COLO668 (cell line): Measurements from ENCODE around the gene NRP2.

Experiments used
- DNase-seq: peaks from one replicate; lab custom pipeline; 2025; ENCODE audit not compliant: unreplicated experiment; lab: John Stamatoyannopoulos, UW

NRP2 gene

GRCh38 chr2:205730701-205731582 is 48.6 kb downstream of the NRP2 start:
- DNase-seq = no peak

GRCh38 chr2:205731583-205731981 is 49.3 kb downstream of the NRP2 start:
- no peak for DNase-seq

GRCh38 chr2:205732314-205732713 is 50.0 kb downstream of the NRP2 start:
- no peak for DNase-seq

- DNase-seq = no peak
Measured at GRCh38 chr2:205733082-205733481, 50.8 kb downstream of the NRP2 start.

- no peak for DNase-seq
Measured at GRCh38 chr2:205733648-205734047, 51.3 kb downstream of the NRP2 start.

GRCh38 chr2:205734436-205735037 is 52.2 kb downstream of the NRP2 start:
- no peak for DNase-seq

GRCh38 chr2:205738117-205738968 is 56.0 kb downstream of the NRP2 start:
- DNase-seq = no peak

GRCh38 chr2:205739620-205740019 is 57.3 kb downstream of the NRP2 start:
- DNase-seq = no peak

GRCh38 chr2:205740381-205740780 is 58.1 kb downstream of the NRP2 start:
- no peak for DNase-seq

GRCh38 chr2:205741256-205741978 is 59.1 kb downstream of the NRP2 start:
- no peak for DNase-seq

GRCh38 chr2:205743137-205743536 is 60.8 kb downstream of the NRP2 start:
- no peak for DNase-seq

GRCh38 chr2:205744074-205744591 is 61.8 kb downstream of the NRP2 start:
- DNase-seq = no peak

GRCh38 chr2:205745661-205746419 is 63.5 kb downstream of the NRP2 start:
- DNase-seq = no peak

GRCh38 chr2:205746420-205746785 is 64.1 kb downstream of the NRP2 start:
- DNase-seq = no peak

GRCh38 chr2:205747829-205748386 is 65.6 kb downstream of the NRP2 start:
- DNase-seq = peak; percentile 74

- peak; percentile 50 for DNase-seq
Measured at GRCh38 chr2:205748639-205749038, 66.3 kb downstream of the NRP2 start.

- DNase-seq = no peak
Measured at GRCh38 chr2:205749078-205749477, 66.8 kb downstream of the NRP2 start.

GRCh38 chr2:205750797-205751196 is 68.5 kb downstream of the NRP2 start:
- DNase-seq = no peak

GRCh38 chr2:205751569-205752031 is 69.3 kb downstream of the NRP2 start:
- no peak for DNase-seq
